Naive B cell (primary cell): Measurements from ENCODE around the gene OXCT2. TPM values are rescaled to one million over a fixed set of nuclear protein-coding genes. Genes with fewer than 3 reads are reported as not detected.
"Not testable (repeated sequence)": the region's sequence is repeated elsewhere in the genome, so short reads cannot be mapped to it uniquely, and the experiment has no call there.

Experiments
- ATAC-seq, 2 donors: fragments of 150-1000 bp; cut with Tn5 transposase; 2 replicates each; pipeline ENCODE4 v1.10.0; 2021; ENCODE audit warnings: low read depth in 2 of 2, mild to moderate bottlenecking in 2 of 2, moderate library complexity in 2 of 2
- DNase-seq: peaks from one replicate; pipeline ENCODE4 v3.0.0; 2022
- H3K27ac Mint-ChIP-seq, 6 donors: one replicate each; pipeline ENCODE4 v1.8.0; 2020 to 2022; ENCODE audit warnings: mild to moderate bottlenecking in 6 of 6, mixed read lengths in 6 of 6, moderate library complexity in 5 of 6, inconsistent platforms in 2 of 6
- H3K27me3 Mint-ChIP-seq, 3 donors: one replicate each; pipeline ENCODE4 v1.8.0; 2021 to 2022; ENCODE audit warnings: mixed read lengths in 3 of 3, mild to moderate bottlenecking in 1 of 3
- H3K36me3 Mint-ChIP-seq, 2 donors: one replicate each; pipeline ENCODE4 v1.8.0; 2020 to 2022; ENCODE audit warnings: mixed read lengths in 2 of 2, inconsistent platforms in 1 of 2, mild to moderate bottlenecking in 1 of 2
- H3K4me1 Mint-ChIP-seq, 3 donors: one replicate each; pipeline ENCODE4 v1.8.0; 2020 to 2022; ENCODE audit warnings: mixed read lengths in 3 of 3, inconsistent platforms in 1 of 3, mild to moderate bottlenecking in 1 of 3, moderate library complexity in 1 of 3
- H3K4me3 Mint-ChIP-seq, 8 donors: one replicate each; pipeline ENCODE4 v1.8.0; 2020 to 2022; ENCODE audit warnings: mild to moderate bottlenecking in 8 of 8, mixed read lengths in 8 of 8, moderate library complexity in 8 of 8, inconsistent platforms in 2 of 8
- H3K9me3 Mint-ChIP-seq, 7 donors: one replicate each; pipeline ENCODE4 v1.8.0; 2020 to 2022; ENCODE audit warnings: mixed read lengths in 7 of 7, mild to moderate bottlenecking in 5 of 7, inconsistent platforms in 2 of 7, moderate library complexity in 1 of 7
- polyA plus RNA-seq, 6 donors: library from polyadenylated mRNA; unstranded; fragments of 300-500 nt; fragmentation: Illumina TruSeq; gene quantifications; one replicate each; pipeline ENCODE4 v1.2.3, GENCODE V29; 2021; ENCODE audit warnings: low read depth in 6 of 6

OXCT2 gene
- polyA plus RNA-seq, 6 donors from 2014 or later, result 0.47 to 2.3 (median 0.92) TPM; not detected in 3

GRCh38 chr1:39766466-39766865 is 4.7 kb downstream of the OXCT2 start:
- H3K9me3 Mint-ChIP-seq, H3K4me1 Mint-ChIP-seq, H3K4me3 Mint-ChIP-seq, H3K36me3 Mint-ChIP-seq, ATAC-seq, H3K27me3 Mint-ChIP-seq, H3K27ac Mint-ChIP-seq, DNase-seq: not testable (repeated sequence)

- H3K36me3 Mint-ChIP-seq, H3K27ac Mint-ChIP-seq, ATAC-seq, H3K9me3 Mint-ChIP-seq, H3K4me1 Mint-ChIP-seq, DNase-seq, H3K27me3 Mint-ChIP-seq, H3K4me3 Mint-ChIP-seq: not testable (repeated sequence)
Observed at GRCh38 chr1:39764512-39764911, 6.6 kb downstream of the OXCT2 start.

GRCh38 chr1:39763619-39764374 is 7.4 kb downstream of the OXCT2 start:
- peaks cover 0 to 10% of the 10 kb centered on the region in 2 donors for H3K36me3 Mint-ChIP-seq
- H3K9me3 Mint-ChIP-seq, ATAC-seq, H3K4me3 Mint-ChIP-seq, DNase-seq, H3K27me3 Mint-ChIP-seq, H3K4me1 Mint-ChIP-seq, H3K27ac Mint-ChIP-seq: not testable (repeated sequence)

GRCh38 chr1:39762550-39763540 is 8.3 kb downstream of the OXCT2 start:
- H3K27ac Mint-ChIP-seq, result peak overlapping the region in 2 of 6 donors; percentile 74 to 79
- H3K27me3 Mint-ChIP-seq, result no peaks in the 10 kb centered on the region
- H3K4me1 Mint-ChIP-seq, result peaks cover 0 to 4% (median 0%) of the 10 kb centered on the region in 3 donors
- peaks cover 0 to 11% of the 10 kb centered on the region in 2 donors for H3K36me3 Mint-ChIP-seq
- no peak overlapping the region for H3K4me3 Mint-ChIP-seq
- DNase-seq (no peak), ATAC-seq (no peak)
- H3K9me3 Mint-ChIP-seq, result no peaks in the 10 kb centered on the region

GRCh38 chr1:39761557-39762260 is 9.4 kb downstream of the OXCT2 start:
- Mint-ChIP-seq H3K9me3 (no peaks in the 10 kb centered on the region), H3K4me1 (peaks cover 0 to 4% (median 0%) of the 10 kb centered on the region in 3 donors), H3K27me3 (no peaks in the 10 kb centered on the region), H3K27ac (peak overlapping the region in 3 of 6 donors; percentile 14 to 74 (median 26)), H3K4me3 (peak overlapping the region in 1 of 8 donors; percentile 25), H3K36me3 (peaks cover 0 to 18% of the 10 kb centered on the region in 2 donors)
- no peak for ATAC-seq
- DNase-seq, result no peak

- Mint-ChIP-seq H3K36me3 (peaks cover 6 to 22% of the 10 kb centered on the region in 2 donors), H3K4me3 (peak overlapping the region in 1 of 8 donors; percentile 41), H3K4me1 (peaks cover 0 to 4% (median 0%) of the 10 kb centered on the region in 3 donors), H3K27ac (peak overlapping the region in 3 of 6 donors; percentile 49 to 74 (median 50)), H3K9me3 (no peaks in the 10 kb centered on the region), H3K27me3 (no peaks in the 10 kb centered on the region)
- DNase-seq (no peak), ATAC-seq (no peak)
Observed at GRCh38 chr1:39761016-39761415, 10.1 kb downstream of the OXCT2 start.

GRCh38 chr1:39760074-39761008 is 10.8 kb downstream of the OXCT2 start:
- Mint-ChIP-seq H3K9me3 (no peaks in the 10 kb centered on the region), H3K4me1 (peaks cover 0 to 4% (median 0%) of the 10 kb centered on the region in 3 donors), H3K27ac (peak overlapping the region in 1 of 6 donors; percentile 74), H3K27me3 (no peaks in the 10 kb centered on the region), H3K36me3 (peaks cover 7 to 22% of the 10 kb centered on the region in 2 donors), H3K4me3 (no peak overlapping the region)
- DNase-seq (no peak), ATAC-seq (no peak)

- Mint-ChIP-seq H3K9me3 (no peaks in the 10 kb centered on the region), H3K27ac (no peak overlapping the region), H3K4me1 (peaks cover 0 to 4% (median 0%) of the 10 kb centered on the region in 3 donors), H3K36me3 (peaks cover 7 to 22% of the 10 kb centered on the region in 2 donors), H3K4me3 (no peak overlapping the region), H3K27me3 (no peaks in the 10 kb centered on the region)
- ATAC-seq (no peak), DNase-seq (no peak)
Observed at GRCh38 chr1:39759436-39759726, 11.8 kb downstream of the OXCT2 start.

GRCh38 chr1:39758556-39759435 is 12.4 kb downstream of the OXCT2 start:
- Mint-ChIP-seq H3K27me3 (no peaks in the 10 kb centered on the region), H3K9me3 (no peaks in the 10 kb centered on the region), H3K4me3 (no peak overlapping the region), H3K27ac (peak overlapping the region in 1 of 6 donors; percentile 37), H3K4me1 (peaks cover 0 to 4% (median 0%) of the 10 kb centered on the region in 3 donors), H3K36me3 (peaks cover 8 to 27% of the 10 kb centered on the region in 2 donors)
- no peak for DNase-seq
- no peak for ATAC-seq

- ATAC-seq, result no peak
- Mint-ChIP-seq H3K4me1 (peaks cover 0 to 4% (median 0%) of the 10 kb centered on the region in 3 donors), H3K27ac (no peak overlapping the region), H3K27me3 (no peaks in the 10 kb centered on the region), H3K36me3 (peaks cover 15 to 32% of the 10 kb centered on the region in 2 donors), H3K4me3 (no peak overlapping the region), H3K9me3 (no peaks in the 10 kb centered on the region)
- no peak for DNase-seq
Observed at GRCh38 chr1:39757501-39757900, 13.6 kb downstream of the OXCT2 start.

GRCh38 chr1:39755965-39756659 is 15.0 kb downstream of the OXCT2 start:
- Mint-ChIP-seq H3K9me3 (no peaks in the 10 kb centered on the region), H3K4me3 (no peak overlapping the region), H3K4me1 (peaks cover 0 to 7% (median 0%) of the 10 kb centered on the region in 3 donors), H3K27ac (peak overlapping the region in 2 of 6 donors; percentile 20 to 61), H3K27me3 (no peaks in the 10 kb centered on the region), H3K36me3 (peaks cover 22 to 33% of the 10 kb centered on the region in 2 donors)
- DNase-seq, result no peak
- no peak for ATAC-seq
